GM18951 (cell line): ENCODE results near the gene XRRA1.
"Not testable (repeated sequence)": the region's sequence is repeated elsewhere in the genome, so short reads cannot be mapped to it uniquely, and the experiment has no call there.

ENCODE experiments used
- POLR2A ChIP-seq: IDR thresholded peaks from 4 replicates; pipeline ENCODE4 v1.6.1; 2011; ENCODE audit warnings: mild to moderate bottlenecking; ENCODE audit not compliant: insufficient read length, insufficient read depth; ENCODE audit errors: extremely low read depth
- in situ Hi-C: fragments of 300-500 bp; cut with MboI; formaldehyde crosslinking; loops from one replicate; pipeline ENCODE4 v1.12.0; 2022; ENCODE audit warnings: low sequenced_read_pairs, mixed read lengths, inconsistent platforms; ENCODE audit not compliant: unreplicated experiment

XRRA1 gene

GRCh38 chr11:74970852-74971395, 22.0 kb upstream of the XRRA1 start:
- in situ Hi-C loops, result no loop called here
- TF ChIP-seq POLR2A, result no peak

GRCh38 chr11:74966651-74967050, 17.8 kb upstream of the XRRA1 start:
- TF ChIP-seq POLR2A, result no peak
- in situ Hi-C loops, result no loop called here

DNA sequence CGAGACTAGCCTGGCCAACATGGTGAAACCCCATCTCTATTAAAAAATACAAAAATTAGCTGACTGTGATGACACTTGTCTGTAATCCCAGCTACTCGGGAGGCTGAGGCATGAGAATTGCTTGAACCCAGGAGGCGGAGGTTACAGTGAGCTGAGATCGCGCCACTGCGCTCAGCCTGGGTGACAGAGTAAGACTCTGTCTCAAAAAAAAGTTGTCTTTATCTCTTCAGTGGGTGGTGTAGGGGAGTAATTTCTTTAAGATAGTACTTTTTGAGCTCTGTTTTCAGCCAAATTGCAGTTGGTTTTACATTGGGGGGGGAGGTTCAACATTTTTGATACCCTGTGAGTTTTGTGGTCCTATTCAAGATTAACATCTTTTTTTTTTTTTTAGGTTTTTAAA, 11.2 kb upstream of the XRRA1 start:
- in situ Hi-C loops, result not testable (repeated sequence)

GRCh38 chr11:74957937-74958629, 9.2 kb upstream of the XRRA1 start:
- in situ Hi-C loops, result no loop called here
- TF ChIP-seq POLR2A, result no peak

- no peak for TF ChIP-seq POLR2A
- in situ Hi-C loops, result no loop called here
Measured at GRCh38 chr11:74956397-74957015, 7.6 kb upstream of the XRRA1 start.

DNA sequence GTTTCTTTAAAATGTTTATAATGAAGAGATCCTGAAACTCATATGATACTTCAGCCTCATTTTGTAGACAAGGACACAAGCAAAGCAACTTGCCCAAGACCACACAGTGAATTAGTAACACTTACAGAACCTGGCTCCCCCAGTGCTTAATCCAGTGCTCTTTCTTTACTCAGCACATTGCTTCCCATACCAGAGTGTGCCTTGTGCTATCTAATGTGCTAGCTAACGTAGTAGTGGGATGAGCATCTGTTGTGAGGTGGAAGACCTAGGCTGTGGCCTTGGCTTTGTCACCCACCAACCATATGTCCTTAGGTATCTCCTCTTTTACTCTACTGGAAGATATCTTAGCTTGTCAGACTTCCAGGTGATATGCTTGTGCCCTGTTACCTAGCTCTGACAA, 5.3 kb upstream of the XRRA1 start:
- in situ Hi-C loops, result no loop called here
- no peak for TF ChIP-seq POLR2A

DNA sequence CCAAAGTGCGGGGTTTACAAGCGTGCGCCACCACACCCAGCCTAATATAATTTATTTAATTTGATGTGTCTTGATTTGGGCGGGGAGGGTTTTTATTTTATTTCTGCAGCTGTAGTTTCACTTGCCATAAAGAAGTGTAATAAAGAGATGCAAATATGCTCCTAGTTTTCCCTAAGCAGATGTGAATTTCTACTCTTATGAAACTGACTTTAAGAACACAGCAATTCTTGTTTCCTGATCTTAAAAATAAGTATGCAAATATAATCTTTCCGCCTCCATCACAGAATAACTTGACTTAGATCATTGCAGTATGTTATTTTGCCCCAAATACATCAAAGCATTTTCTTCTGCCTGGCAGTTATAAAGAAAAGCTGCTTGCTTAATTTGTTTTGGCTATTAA, 4.6 kb upstream of the XRRA1 start:
- in situ Hi-C loops, result no loop called here
- TF ChIP-seq POLR2A, result no peak

DNA sequence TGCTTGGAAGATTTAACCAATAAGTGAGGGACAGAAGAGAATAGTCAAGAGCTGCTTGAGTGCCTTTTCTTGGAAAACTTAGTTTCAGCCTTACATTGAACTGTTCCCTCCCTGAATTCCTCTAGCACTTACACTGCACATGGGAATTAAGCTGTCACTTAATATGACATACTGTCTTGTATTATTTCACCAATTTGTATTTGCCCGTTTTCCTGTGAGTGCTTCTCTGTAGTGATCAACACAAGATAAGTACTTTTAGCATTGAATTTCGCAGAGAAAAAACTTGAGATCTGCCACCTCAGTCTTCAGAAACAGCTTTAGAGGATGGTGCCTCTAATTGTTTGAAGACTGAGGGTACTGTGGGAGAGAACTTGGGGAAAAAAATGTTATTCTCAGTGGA, 3.9 kb upstream of the XRRA1 start:
- in situ Hi-C loops, result no loop called here
- no peak for TF ChIP-seq POLR2A

- in situ Hi-C loops, result no loop called here
- no peak for TF ChIP-seq POLR2A
Measured at GRCh38 chr11:74951226-74951625, 2.3 kb upstream of the XRRA1 start.

- no peak for TF ChIP-seq POLR2A
- in situ Hi-C loops, result no loop called here
Measured at GRCh38 chr11:74950374-74950969, 1.6 kb upstream of the XRRA1 start.

- in situ Hi-C loops, result no loop called here
- no peak for TF ChIP-seq POLR2A
Measured at GRCh38 chr11:74949753-74950137, 854 bp upstream of the XRRA1 start.

DNA sequence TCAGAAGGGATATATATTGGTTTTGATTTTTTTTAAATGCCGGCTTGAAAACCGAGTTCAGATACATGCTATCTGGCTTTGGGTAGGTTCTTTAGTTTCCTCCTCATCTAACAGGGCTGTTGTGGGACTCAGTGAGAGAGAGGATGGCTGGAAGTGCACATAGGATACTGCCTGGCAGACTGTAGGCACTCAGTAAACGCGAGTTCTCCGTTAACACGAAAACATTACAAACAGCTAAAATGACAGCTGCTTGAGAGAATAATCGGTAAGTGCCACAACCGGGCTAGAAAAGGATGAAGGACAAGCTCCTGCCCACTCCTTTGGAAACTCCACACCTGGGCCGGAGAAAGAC, 369 bp downstream of the XRRA1 start:
- in situ Hi-C loops, result no loop called here
- no peak for TF ChIP-seq POLR2A

GRCh38 chr11:74942073-74942759, 6.7 kb downstream of the XRRA1 start:
- in situ Hi-C loops, result no loop called here
- no peak for TF ChIP-seq POLR2A

GRCh38 chr11:74941492-74941891, 7.4 kb downstream of the XRRA1 start:
- in situ Hi-C loops, result no loop called here

More at GRCh38 chr11:74941492-74941891, 7.4 kb downstream of the XRRA1 start:
- TF ChIP-seq POLR2A, result no peak
